HG03558 (cell line): Measurements from ENCODE around the gene KLHL25.
A peak's percentile ranks its signal among the peaks of the same experiment; 100 is the strongest.
"Not testable (repeated sequence)": the region's sequence is repeated elsewhere in the genome, so short reads cannot be mapped to it uniquely, and the experiment has no call there.

ENCODE experiments used
- ATAC-seq: cut with Tn5 transposase; IDR thresholded peaks from one replicate; pipeline ENCODE4 v1.9.1; 2021; ENCODE audit warnings: moderate number of reproducible peaks; ENCODE audit not compliant: unreplicated experiment; ENCODE audit errors: extremely low read depth

Gene KLHL25

DNA sequence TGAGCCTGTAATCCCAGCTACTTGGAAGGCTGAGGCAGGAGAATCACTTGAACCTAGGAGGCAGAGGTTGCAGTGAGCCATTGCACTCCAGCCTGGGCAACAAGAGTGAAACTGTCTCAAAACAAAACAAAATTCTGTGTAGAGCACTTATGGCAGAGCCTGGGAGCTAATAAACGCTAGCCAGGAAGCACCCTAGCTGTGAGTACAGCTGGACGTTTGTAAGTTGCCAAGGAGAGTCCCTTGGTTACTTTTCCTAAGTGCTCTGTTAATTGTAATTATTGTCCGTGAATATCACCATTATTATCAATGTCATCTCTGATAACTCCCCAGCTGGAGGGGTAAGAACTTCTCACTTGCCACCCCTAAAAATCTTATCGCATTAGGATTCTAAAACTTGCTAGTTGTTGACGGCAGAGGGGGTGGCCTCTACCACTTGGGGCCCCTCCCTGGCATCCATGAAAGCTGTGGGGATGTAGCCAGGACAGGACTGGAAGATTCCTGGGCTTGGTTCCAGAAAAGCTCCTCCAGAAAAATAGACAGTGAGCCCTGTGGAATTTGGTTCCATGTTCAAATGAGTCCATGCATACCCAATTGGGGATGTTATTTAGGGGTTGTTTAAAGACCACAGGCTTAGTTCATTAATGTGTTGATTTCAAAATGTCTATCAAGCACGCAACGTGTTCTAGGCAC lies 9.9 kb upstream of the KLHL25 start:
- no peak for ATAC-seq

DNA sequence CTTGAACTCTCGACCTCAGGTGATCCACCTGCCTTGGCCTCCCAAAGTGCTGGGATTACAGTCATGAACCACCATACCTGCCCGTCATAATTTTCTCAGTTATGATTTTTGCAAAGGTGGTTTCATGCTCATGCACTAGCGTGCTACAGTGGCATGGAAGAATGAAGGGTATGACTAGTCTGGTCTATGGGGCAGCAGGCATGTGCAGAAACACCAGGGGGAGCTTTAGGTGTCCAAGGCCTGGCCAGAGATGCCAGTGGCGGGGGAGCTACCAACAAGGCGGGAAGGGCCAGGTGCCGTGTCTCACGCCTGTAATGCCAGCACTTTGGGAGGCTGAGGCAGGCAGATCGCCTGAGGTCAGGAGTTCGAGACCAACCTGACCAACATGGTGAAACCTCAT lies 7.9 kb upstream of the KLHL25 start:
- ATAC-seq = not testable (repeated sequence)

DNA sequence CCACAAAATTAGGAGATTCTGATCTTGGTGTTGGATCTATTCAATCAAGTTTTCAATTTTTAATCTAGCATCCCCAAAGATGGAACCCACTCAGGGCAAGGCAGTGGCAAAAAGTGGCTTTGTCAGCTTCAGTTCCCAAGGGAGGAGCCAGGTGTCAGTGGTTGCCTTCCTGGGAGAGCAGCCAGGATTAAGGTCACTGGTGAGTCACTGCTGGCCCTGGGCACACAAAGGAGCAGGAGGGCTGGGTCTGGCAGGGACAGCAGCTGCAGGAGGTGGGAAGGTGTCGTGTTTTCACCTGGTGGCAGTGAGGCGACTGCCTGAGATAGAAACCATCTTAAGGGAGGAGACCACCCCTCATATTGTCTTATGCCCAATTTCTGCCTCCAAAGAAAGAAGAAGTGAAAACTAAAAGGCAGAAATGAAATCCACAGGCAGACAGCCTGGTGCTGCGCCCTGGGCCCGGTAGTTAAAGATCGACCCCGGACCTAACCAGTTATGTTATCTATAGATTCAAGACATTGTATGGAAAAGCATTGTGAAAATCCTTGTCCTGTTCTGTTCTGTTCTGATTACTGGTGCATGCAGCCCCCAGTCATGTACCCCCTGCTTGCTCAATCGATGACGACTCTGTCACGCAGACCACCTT lies 5.9 kb upstream of the KLHL25 start:
- no peak for ATAC-seq

DNA sequence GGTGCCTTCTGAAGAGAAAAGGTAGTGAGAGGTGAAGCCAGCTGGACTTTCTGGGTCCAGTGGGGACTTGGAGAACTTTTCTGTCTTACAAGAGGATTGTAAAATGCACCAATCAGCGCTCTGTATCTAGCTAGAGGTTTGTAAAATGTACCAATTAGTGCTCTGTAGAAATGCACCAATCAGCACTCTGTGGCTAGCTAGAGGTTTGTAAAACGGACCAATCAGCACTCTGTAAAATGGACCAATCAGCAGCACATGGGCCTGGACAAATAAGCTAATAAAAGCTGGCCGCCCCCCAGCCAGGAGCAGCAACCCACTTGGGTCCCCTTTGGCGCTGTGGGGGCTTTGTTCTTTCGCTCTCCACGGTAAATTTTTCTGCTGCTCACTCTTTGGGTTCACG lies 1.6 kb upstream of the KLHL25 start:
- ATAC-seq = not testable (repeated sequence)

DNA sequence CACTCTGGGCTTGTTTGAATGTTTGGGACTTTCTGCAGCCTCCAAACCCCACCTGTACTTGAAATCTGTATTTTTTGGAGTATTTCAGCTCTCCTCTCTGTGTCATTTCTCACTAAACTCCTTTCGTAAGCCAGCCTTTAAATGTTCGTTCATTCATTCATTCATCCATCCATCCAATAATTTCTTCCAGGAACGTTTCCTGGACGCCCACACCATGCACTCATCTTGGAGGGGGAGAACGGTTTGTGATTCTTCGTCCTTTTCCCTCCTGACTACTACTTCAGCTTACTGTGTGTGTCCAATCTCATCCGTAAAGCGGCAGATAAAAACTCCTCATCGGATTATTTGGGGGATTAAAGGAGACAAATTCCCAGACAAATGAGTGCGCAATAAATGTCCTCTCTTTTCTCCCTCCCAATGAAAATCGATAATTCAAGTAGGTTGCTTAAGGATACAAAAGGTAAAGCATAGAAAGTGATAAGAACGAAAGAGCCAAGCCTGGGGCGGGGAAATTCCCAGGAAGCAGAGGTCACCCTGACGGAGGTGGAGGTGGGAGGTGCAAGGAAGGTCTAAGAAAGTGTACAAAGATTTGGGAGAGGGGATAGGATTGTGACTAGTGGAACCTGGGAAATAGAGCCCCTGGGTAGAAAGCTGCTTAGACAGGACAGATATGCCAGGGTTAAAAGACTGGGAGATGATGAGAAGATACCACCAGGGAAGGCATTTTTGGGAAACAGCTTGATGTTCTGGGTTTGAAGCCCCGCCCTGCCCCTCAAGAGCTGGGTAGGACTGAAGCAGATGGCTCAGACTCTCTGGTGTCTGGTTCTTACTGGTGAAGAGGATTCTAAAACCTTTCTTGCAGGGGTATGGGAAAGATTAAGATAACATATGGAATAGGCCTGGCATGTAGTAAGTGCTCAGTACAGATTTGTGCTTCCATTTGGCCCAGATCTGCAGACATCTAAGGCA lies 896 bp upstream of the KLHL25 start:
- ATAC-seq = no peak

DNA sequence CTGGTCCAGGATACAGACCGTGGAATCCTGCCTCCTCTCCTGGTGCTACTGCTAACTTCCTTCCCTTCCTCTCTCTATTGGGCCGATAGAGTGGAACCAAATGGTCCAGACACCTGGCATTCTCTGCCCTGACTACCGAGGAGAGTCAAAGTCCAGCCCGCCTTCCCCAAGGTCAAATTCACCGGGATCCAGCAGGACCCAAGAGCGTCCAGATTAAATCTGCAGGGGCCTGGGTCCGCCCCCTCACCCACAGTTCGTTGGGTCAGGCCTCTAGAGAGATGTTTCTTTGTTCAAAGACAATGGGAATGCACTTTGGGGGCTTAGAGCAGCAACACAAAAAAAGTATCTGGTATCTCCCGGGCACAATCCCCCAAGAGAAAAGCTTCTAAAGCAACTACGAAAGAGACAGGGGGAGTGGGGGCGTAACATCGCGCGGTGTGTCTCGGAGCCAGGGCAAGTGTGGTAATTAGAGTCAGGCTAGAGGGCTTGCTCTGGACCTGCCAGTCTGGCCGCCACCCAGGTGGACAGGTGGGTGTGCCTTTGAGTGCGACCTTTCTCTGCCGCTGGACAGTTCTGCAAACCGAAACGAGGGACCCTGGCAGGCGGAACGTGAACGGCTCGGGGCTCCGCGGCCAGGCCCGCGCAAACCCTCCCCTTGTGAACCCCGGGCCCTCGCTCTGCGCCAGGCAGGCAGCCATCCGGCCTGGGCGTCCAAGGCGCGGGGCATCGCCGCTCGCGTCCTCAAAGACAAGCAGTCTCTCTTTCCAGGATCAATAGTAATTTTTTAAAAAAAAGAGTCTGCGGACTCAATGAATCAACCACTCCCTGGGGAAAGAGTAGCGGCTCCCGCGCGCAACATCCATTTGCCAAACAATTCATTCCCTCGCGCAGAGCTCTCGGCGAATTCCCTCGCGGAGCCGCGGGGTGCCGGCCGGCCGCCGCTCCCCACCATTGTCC lies 806 bp downstream of the KLHL25 start:
- peak; percentile 25 for ATAC-seq

DNA sequence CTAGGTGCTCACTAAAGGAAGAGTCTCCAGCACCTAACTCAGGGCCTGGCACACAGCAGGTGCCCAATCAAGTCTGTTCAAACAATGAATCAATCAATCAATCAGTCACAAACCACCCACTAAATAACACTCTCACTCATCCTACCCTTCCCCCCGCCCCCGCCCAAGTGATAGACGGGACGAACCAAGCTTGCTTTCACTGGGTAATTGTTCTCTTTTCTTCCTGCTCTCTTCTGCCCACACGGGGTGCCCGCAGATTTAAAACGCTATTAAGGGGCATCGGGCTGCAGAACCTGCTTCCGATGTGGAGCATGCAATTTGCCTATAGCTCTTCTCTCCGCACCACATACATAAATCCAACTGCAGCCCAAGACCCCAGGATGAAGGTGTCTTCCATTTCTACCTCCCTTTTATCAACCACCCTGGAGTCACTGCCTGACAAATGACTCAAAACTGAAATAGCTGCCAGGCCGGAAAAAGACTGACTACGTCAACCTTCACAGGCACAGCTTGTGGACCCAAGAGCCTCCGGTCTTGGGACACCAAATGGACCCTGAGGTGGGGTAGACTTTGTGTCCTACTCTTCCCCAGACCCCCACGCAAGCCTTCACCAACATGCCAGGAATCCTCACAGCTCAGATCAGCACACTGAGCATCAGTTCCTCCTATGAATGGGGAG lies 1.7 kb downstream of the KLHL25 start:
- no peak for ATAC-seq

DNA sequence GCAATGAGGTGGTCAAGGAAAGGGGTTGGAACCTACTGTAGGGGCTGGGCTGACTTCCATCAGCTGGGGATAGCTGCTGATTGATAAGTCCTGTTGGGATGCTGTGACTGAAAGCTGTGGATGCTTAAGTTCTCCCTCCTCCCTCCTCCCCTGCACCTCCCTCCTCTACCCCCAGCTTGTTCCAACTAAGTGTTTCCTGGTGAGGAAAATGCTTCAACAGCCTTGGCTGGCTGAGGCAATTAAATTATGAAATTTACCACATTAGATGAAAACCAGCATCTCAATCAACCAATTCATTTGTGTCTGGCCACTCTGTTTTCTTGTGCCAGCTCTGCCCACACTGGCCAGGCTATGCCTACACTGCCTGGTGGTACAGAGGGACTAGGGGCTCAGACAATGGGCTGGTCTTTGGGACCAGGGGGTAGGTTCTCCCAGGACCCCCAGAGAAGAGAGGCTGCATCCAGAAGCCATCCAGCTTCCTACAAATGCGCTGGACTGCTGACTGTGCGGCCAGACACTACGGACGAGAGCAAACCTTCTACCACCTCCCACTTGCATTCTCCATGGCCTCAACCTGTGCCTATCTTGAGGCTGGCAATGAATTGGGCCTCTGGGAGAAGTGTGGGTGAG lies 2.5 kb downstream of the KLHL25 start:
- no peak for ATAC-seq

DNA sequence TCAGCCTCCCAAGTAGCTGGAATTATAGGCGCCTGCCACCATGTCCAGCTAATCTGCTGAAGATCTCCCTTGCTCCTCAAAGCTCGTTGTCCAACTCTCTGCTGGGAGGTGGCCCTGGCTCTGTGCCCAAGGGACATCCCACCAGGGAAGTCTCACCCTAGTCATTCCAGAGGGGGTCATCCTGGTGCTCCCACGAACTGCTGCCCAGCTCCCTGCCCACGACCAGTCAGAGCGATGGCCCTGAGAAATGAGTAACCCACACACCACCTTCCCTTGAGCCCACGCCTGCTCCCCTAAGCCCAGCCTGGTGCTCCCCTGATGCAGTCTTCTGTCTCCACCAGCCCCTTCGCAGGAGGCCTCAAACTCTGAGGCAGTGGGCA lies 5.2 kb downstream of the KLHL25 start:
- ATAC-seq = no peak

DNA sequence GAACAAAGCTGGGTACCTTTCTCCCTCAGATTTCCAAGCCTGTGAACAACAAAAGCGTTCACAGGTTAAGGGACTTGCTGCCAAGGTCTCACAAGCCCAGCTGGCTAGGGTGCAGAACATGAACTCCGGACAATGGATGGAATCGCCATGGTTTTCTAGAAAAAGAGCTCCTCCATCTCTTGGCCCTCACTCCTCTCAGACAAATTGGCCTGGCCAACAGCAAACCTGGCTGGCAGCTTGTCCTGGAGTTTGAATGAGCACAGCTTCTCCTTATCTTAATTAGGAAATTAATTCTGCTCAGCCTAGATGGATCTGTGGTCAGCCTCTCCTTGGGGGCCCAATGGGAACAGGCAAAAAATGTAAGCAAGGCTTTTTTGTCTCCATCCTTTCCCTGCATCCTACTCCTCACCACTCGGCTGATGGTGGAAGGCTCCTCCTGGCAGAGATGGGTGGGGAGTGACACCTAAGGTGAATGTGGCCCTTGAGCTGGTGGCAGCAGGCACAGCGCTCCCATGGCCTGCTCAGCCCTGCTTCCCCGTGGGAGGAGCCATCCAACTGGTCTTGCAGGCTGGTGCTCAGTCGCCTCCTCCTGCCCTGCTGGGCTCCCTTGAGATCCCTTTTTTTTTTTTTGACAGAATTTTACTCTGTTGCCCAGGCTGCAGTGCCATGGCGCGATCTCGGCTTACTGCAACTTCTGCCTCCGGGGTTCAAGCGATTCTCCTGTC lies 5.8 kb downstream of the KLHL25 start:
- no peak for ATAC-seq

DNA sequence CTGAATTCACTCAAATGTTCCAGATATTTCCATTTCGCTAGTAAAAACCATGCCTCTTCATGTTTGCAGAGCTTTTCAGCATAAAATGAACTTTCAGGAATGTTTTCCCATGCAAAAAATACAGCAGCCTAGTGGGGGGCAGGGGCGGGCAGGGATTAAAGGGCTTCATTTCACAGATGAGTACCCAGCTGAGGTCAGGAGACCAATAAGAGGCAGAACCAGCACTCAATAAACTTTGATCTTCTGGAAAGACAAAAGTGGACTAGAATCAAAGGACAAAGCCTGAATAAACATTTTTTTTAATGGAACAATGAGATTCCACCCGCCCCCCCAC lies 8.0 kb downstream of the KLHL25 start:
- ATAC-seq = no peak

DNA sequence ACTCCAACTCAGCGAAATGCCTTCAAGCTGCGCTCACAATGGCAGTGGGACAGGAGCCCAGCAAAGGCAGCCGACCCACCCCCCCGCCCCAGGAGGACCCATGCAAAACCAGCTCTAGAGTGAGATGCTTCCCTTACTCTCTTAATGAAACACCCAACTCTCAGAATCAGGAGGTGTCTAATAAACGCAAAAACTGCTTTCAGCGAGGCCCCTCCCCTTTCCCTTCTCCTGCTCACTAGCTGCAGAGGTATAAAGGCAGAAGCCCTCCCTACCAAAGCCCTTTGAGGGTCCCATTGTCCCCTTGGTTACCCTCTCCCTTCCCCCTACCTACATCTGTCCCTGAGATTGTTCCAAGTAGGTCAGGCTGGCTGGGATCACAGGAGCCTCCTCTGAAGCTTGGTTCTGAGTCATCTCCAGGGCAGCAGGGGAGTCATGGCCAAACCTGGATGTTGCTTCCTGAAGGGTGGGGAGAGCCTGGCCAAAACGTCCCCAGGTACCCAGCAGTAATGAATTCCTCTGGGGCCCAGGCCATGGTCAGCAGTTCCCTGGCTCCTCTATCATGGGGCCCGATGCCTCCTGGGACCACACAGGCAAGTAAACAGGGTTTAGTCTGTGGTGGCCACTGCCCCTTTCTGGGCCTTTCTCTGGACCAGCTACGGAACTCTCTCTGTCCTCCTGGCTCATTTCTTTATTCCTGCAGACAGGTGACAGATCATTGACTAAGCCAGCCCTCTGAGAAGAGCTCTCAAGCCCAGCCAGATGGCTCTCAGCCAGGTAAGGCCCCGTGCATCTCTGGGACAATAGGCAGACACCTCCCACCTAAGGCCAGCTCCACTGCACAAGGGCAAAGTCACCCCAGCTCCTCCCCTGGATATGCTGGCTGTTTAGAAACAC lies 8.6 kb downstream of the KLHL25 start:
- no peak for ATAC-seq

DNA sequence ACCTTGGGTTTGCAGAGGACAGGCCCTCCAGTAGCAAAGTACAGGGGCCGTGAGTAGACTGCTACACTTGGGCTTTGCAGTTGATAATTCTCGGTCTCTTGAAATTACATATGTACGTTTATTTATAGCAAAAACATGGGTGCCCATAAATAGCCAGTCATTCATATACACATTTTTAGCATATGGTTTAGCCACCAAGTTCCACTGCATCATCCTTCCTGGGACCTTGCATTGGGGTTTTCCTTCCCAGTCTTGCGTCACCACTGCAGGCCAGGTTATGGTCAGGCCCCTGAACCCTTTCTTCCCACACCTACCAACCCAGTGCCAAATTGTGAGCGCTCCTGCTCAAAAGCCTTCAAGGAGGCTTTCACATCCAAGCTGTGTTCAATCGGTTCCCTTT lies 12.7 kb downstream of the KLHL25 start:
- ATAC-seq = no peak

DNA sequence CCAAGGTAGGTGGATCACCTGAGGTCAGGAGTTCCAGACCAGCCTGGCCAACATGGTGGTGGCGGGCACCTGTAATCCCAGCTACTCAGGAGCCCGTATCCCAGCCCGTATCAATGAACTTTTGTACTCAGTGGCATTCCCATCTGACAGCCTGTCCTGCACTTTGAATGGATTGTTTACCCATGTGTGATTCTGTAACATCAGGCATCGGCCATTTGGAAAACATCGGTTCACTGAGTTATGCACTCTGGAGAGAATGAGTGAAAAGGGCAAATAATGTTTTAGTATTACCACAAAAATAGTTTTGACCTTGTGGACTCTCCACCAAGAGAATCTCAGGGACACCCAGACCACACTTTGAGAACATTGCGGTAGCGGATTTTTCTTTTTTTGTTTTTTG lies 13.6 kb downstream of the KLHL25 start:
- ATAC-seq = no peak

DNA sequence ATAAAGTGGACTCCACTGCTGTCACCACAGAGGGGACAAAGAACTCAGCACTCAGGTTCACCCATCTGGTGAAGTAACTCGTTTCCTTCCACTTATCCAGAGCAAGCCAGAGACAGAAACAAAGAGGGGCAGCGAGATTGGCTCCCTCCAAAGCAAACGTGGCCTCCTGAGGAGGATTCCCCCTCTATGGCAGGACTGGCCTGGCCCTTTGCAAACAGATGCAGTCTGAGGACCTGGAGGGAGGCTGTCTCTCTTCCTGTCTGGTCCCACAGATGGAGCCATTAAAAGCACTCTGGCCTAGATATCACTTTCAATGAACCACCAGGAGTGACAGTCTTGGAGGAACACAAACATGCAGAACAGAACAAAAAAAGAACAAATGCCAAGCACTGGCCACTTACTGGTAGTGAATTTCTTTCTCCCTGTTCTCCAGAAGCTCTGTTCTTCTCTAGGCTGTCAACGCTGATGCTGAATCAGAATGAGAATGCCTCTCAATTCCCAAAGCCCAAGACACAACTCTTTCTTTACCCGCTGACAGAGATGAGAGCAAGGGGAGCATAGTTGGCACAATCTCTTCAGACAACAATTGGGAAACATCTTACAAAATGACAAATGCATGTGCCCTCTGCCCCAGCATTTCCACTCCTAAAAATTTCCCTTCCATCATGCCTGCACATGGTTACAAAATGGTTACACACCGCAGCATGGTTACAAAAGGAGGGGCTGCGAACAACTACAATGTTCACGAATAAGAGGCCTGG lies 14.3 kb downstream of the KLHL25 start:
- ATAC-seq = no peak

DNA sequence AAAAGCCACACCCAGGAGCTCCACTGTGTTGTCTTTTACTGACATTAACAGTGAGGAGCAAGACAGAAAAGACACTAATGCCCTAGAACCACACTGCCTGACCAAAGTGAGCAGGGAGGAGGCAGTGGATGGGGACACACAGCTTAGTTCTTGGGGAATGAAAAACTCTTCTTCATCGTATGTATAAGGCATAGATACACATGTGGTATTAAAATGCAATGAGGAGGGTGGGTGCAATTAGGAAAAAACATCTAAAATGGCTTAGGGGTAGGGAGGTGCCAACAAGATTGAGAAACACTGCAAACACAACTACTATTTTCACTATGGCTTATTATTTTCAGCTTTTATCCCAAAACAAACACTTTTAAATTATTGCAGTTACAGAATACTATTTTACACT lies 15.5 kb downstream of the KLHL25 start:
- ATAC-seq = no peak
